ENCODE measurements around the gene PPP3CA.

PPP3CA gene

DNA sequence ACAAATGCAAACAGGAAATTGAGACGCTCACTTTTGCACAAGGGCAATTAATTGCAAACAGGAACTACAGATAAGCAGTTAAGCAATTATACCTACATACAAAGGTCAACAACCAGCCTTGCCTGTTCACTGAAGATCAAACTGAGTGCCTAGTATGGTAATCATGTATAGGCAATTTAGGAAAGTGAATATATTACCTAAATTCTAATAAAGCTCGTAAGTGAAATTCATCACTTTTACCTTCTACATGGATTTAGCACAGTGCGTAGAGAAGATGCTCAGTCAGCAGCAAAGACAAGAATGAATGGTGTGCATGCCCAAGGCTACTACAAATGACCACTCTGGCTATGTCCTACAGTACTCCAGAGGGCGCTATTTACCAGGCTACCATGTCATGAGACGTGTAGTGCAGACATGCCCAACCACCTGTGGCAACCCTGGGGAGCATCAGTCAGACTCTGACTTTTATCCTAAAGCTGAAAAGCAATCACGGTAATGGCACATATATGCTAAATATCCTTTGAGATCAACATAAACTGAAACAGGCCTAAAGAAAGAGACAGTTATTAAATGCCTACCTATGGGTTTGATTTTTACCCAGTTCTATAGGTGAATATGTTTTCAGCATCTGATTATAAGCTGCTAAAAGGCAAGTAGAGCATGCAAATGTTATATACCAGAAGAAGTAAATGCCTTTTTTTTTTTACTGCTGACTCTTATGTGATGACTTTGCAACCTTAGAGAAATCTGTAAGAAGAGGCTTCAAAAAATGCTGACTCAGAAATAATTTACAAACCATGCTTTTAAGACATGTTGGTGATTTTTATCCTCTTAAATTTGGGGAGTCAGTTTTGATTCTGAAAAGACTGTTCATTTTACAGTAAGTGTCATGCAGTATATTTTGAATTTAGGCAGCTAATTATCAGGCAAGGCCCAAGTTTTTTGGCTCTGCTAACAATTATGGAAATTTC is 178.0 kb downstream of the PPP3CA start:
- peak; percentile 7 for DNase-seq

DNA sequence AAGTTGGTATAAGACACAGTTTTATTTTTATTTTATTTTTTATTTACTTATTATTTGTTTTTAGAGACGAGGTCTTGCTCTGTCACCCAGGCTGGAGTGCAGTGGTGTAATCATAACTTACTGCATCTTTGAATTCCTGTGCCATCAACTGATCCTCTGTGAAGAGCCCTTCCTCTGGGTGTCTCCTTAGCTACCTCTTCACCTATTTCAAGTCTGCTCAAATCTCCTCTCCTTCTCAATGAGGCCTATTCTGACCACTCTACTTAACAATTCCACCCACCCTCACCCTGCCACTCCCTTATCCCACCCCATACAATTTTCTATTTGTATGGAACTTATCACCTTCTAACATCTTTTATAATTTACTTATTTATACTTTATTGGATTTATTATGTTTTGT is 183.4 kb downstream of the PPP3CA start:
- DNase-seq: no peak

- no peak for DNase-seq
Observed at GRCh38 chr4:101162990-101163380, 184.3 kb downstream of the PPP3CA start.

- DNase-seq: no peak
Observed at GRCh38 chr4:101160792-101161592, 186.3 kb downstream of the PPP3CA start.

DNA sequence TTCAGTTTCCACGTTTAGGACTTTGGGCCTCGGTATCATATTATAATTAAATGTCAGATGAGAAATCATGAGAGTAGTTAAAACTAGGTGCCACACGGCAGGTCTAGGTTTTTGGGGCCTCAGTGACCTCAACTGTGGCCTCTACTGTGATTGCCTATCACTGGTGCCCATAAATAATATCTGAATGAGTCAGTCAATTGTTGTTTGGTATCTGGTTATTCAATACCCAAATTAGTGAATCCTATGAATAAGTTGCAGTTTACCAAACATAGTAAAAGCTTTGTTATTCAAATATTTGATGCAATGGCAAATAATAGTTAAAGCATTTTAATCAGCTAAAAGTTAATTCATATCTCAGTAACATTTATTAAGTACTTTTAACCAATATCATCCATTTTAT is 188.8 kb downstream of the PPP3CA start:
- no peak for DNase-seq

DNA sequence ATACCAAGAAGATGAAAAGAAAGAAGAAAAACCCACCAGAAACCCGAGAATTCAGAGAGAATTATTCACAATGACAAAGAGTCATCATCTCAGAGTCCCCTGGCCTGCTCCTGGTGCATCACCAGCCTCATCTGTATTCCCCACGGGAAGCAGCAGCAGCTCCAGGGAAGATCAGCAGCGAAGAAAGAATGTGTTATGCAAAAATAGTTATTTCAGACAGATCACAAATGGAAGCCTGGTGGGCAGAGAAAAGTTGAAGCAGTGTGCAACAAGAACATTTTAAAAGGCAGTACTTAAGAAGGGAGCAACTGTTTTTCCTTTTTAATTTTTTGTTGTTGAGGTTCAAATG is 189.2 kb downstream of the PPP3CA start:
- DNase-seq: no peak

DNA sequence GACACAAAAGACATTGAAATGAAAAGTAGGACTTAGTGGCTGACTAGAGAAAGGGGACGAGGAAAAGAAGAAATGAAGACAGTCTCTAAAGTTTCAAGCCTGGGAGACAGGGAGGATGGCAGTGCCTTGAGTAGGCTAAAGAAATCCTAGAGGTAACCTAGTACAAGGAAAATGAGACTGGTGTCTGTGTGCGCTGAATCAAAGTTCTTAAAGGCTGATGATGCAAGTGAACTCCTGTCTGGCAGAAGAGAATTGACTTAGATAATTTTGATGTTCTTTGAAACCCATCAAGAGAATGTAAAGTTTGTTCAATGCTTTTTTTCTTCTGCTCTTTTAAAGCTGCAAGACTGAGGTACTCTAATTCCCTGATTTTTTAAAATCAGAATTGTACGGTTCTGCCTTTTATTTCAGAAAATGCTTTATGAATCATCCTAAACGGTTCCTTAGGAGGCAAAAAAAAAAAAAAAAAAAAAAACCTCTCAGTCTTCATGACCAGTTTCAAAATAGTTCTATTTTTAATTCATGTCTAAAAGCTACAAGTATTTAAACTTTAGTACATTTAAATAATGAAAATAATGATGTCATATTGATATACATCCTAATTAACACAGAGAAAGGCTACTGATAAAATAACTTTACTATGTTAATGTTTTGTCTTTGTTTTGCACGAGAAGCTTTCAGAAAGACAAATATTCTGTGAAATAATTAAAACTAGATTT is 189.8 kb downstream of the PPP3CA start:
- no peak for DNase-seq

DNA sequence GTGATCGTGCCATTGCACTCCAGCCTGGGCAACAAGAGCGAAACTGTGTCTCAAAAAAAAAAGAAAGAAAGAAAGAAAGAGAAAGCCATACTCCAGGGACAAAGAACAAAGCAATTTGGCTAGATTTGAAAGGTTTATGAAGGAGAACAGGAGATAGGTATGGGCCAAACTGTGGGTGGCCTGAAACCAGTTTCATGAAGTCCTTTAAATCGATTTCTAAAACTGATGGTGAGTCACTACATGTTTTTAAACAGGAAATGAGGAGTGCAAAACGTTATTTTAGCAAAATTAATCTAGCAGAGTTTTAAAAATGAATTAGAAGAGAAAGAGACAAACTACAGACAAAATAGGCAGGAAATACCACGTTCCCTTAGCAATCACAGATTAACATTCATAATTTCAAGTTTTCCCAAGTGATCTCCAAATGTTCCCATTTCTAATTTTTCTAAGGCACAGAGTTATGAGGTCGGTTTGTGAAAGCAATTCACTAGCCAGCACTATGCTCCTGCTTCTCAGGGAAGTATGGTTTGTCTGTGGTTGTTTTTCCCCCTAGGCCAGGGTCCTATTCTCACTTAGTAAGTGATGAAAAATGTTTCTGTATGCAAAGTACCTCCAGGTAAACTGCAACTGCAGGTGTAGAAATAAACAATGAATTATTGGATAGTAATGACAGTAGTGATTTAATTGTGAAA is 190.6 kb downstream of the PPP3CA start:
- no peak for DNase-seq

DNA sequence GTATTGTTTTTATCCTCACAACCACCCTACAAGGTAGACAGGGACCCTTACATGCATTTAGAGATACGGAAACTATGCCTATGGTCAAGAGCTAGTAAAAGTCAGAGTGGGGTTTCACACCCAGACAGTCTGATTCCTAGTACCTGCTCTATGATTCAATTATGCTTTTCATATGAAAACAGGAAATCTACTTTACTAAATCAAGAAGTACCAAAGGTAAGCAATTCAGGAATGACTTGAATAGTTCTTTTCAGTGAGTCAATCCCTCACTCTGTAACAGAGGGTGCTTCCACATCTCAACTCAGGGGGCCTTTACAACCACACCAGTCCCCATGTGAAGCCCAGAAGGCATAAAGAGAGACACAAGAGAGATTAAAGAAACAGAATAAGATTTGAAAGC is 191.4 kb downstream of the PPP3CA start:
- DNase-seq: no peak

DNA sequence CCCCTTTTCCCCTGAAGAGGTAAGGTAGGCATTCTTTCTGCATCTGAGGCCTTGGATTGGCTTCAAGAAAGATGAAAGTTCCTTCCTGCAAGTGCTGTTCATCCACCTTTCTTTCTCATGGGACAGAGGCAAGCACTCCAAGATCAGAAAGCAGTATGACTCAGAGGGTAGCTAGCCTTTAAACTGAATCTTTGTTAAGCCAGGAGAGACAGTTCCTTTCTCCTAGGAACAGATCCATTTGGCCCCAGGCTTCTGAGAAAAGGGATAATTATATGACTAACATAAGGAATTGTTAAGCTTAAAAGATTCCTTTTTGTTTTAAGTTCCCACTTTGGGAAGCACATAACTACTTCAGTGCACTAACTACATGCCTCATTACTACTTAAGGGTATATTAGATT is 192.0 kb downstream of the PPP3CA start:
- no peak for DNase-seq

GRCh38 chr4:101153653-101154052 is 193.7 kb downstream of the PPP3CA start:
- DNase-seq: no peak

- DNase-seq: no peak
Observed at GRCh38 chr4:101152521-101152920, 194.8 kb downstream of the PPP3CA start.

DNA sequence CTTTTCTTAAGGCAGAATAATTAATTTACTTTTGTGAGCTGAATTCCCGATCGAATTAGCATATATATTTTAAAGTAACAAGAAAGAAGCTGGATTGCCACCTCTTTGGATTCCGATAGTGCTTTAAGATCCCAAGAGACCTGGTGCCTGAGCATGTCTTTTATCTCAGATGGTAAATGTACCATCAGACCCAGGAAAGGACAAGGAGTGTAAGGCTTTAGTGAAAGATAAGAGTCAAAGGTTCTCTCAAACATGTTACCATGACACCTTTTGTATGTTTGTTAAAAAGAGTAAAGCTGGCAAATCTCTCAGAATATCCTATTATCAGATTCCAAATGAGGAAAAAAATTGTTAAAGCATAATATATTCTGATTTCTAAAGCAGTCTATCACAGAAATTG is 198.8 kb downstream of the PPP3CA start:
- no peak for DNase-seq

- no peak for DNase-seq
Observed at GRCh38 chr4:101147283-101147682, 200.0 kb downstream of the PPP3CA start.

DNA sequence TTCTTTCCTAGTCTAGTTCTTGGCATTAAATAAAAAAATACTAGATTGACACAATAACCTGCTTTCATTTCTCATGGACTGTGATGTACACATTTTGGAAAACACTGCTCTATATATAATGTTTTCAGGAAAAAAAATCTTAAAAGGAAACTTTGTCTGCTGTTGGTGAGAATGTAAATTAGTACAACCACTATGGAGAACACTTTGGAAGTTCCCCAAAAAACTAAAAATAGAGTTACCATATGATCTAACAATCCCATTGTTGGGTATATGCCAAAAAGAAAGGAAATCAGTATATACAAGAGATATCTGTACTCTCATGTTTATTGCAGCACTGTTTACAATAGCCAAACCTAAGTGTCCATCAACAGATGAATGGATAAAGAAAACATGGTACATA is 202.3 kb downstream of the PPP3CA start:
- no peak for DNase-seq

- DNase-seq: no peak
Observed at GRCh38 chr4:101142259-101142658, 205.1 kb downstream of the PPP3CA start.

DNA sequence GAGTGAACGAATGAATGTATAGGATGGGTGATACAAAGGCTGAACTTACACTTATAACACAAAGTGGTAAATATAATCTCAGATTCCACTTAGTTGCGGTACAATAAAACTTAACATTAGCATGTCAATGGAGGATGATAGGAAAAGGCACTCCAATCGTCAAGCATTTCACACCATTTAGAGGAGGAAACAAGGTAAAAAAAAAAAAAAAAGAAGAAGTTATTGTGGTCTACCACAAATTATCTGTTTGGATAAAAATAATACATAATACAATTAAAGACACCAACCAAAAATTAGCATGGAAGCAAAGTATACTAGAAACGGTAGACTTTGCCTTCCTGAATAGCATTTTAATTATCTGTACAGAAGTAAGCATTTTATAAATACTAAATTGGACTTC is 205.5 kb downstream of the PPP3CA start:
- DNase-seq: no peak

- DNase-seq: no peak
Observed at GRCh38 chr4:101141230-101141629, 206.1 kb downstream of the PPP3CA start.

GRCh38 chr4:101140228-101140627 is 207.1 kb downstream of the PPP3CA start:
- no peak for DNase-seq

DNA sequence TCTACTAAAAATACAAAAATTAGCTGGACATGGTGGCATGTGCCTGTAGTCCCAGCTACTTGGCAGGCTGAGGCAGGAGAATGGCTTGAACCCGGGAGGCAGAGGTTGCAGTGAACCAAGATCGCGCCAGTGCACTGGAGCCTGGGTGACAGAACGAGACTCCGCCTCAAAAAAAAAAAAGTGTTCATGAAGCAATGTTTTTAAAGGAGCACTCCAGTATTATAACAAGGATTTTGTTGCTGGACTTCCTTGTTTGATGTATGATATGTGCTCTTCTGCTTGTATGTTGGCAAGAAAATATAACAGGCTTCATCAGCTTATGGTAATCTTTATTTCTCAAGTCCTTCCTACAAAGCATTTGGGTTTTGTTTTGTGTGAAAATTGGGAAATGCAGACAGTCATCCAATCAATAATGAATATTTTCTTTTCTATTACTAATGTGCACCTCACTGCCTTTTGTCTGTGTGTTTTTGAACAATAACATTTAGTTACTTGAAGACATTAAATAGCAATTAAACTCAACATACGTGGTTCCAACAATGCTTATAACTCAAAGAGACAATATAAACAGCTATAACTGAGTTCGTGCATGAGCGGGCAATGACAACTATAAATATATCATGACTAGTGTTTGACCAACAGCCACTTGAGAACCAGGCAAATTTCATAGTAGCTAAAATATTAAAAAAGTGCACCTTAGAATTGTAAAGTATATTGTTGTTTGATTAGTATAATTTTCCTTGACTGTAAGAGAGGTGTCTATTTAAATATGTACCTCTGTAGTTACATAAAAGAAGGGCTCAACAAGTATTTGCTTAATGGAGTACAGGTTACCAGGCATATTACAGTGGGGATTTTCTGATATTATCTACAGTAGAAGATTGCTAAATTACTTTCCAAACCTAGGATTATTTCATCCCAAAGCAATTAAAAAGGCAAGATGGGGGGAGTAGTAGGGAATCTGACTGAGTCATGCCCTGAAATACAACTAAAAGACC is 210.7 kb downstream of the PPP3CA start:
- no peak for DNase-seq

DNA sequence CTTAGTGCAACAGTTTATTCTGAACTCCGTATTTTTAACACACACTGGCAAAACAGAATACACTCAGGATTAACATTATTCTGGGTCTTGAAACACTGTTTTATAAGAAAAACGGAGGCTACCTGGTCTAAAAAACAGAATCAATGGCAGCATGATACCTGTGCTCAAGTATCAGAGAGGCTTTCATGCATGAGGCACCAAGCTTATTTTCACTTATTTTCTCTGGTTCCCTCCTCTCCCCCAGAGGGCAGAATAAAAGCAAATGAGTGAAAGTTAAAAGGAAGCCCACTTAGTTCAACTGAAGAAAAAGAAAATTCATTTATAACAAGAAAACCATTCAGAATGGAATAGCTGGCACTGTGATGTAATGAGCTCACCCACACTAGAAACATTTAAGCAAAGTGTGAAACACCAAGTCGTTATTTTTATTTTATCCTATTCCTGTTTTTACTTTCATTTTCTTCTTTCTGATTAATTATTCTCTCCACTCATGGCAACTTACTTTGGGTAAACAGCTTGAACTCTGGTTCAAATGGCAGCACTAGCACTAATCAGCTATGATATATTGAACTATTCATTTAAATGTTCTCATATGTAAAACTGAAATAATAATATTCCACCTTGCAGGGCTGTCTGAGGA is 211.8 kb downstream of the PPP3CA start:
- DNase-seq: no peak

Data from NCI-H524 treated with DMSO at 0.1 percent for 48 hours (cell line).